Skeletal muscle satellite cell (primary cell): ENCODE data around the gene RIC8A.

Experiments used
- H3K27me3 ChIP-seq: 2 replicates; pipeline ENCODE4 v1.7.0; 2013; ENCODE audit warnings: low read length; ENCODE audit not compliant: control insufficient read depth, insufficient read depth
- H3K36me3 ChIP-seq: 2 replicates; pipeline ENCODE4 v1.7.0; 2013; ENCODE audit warnings: mild to moderate bottlenecking, control low read depth, low read length; ENCODE audit not compliant: insufficient read depth
- H3K4me1 ChIP-seq: 2 replicates; pipeline ENCODE4 v1.7.0; 2013; ENCODE audit warnings: low read length; ENCODE audit not compliant: control insufficient read depth, insufficient read depth
- H3K4me2 ChIP-seq: 2 replicates; pipeline ENCODE4 v1.7.0; 2013; ENCODE audit warnings: mild to moderate bottlenecking, low read length
- H3K4me3 ChIP-seq: 2 replicates; pipeline ENCODE4 v1.7.0; 2013; ENCODE audit warnings: low read length
- H3K9ac ChIP-seq: 2 replicates; pipeline ENCODE4 v1.7.0; 2013; ENCODE audit warnings: mild to moderate bottlenecking, low read depth, low read length, moderate library complexity
- H3K9me3 ChIP-seq: replicated peaks from 2 replicates; pipeline ENCODE4 v1.7.0; 2013; ENCODE audit warnings: mild to moderate bottlenecking, control low read depth, low read length

Gene RIC8A

DNA sequence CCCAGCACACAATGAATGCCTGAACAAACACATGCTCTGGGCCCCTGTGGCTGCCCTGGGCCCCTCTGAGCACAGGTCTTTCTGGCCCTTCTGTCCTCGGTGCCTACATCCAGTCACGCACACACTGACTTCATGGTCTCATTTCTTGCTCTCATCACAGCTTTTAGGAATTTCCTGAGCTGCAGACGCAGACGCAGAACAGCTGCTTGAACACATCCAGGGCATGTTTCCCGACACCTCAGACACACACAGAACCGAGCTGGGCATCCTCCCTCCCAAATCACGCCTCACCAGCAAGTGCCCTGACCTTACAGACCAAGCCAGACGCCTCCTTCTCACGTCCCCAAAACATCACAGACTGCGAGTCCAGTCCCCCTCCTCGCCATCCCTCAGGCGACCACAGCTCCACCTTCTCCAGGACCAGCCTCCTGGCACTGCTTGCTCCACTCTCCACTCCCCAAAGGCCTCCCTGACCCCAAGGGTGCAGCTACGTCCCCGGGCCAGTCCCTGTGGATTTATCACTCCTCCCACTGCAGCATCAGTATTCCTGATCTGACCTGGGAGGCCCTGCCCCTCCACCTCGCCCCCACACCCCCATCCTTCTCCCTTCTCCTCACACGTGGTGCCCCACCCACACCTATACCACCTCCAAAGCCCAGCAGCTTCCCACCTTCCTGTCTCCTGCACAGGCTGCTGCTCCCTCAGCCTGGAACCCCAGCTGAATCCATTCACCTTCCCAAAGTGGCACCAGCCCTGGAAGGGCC is 15.7 kb downstream of the RIC8A start:
- H3K27me3 ChIP-seq: no peaks in the 10 kb centered on the region
- no peak overlapping the region for H3K9ac ChIP-seq
- no peak overlapping the region for H3K4me3 ChIP-seq
- no peaks in the 10 kb centered on the region for H3K36me3 ChIP-seq
- H3K4me1 ChIP-seq: peaks cover 7% of the 10 kb centered on the region
- no peaks in the 10 kb centered on the region for H3K9me3 ChIP-seq
- no peak overlapping the region for H3K4me2 ChIP-seq

DNA sequence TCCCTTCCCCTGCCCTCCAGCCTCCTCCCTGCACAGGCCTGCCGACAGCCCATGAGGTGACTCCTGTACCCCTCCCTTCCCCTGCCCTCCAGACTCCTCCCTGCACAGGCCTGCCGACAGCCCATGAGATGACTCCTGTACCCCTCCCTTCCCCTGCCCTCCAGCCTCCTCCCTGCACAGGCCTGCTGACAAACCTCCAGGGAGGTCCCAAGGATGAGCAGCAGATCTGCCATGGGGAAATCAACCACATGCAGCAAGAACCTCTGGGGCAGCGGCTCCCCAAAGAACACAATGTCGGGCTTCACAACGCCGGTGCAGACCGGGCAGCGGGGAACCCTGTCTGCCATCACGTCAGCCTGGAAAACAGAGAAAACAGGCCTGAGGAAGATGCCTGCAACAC is 16.4 kb downstream of the RIC8A start:
- Histone ChIP-seq H3K9me3 (no peaks in the 10 kb centered on the region), H3K4me3 (no peak overlapping the region), H3K4me1 (peaks cover 7% of the 10 kb centered on the region), H3K36me3 (no peaks in the 10 kb centered on the region), H3K27me3 (no peaks in the 10 kb centered on the region), H3K9ac (no peak overlapping the region), H3K4me2 (no peak overlapping the region)

DNA sequence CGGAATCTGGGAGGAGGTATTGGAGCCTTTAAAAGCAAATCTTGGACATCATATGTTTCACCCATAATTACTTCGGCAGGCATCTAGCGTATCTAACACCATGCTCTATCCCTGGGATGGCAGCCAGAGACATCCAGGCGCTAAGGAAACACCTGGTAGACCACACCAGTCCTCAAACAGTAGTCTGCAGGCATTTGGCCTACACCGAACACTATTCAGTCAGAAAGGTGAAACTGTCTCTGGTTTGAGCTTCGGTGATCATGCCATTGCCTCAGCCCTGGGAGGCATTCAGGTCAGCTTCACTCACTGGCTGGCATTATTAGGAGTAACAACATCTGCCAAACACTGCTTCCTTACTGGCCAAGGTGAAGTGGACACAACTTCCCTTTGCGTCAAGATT is 16.9 kb downstream of the RIC8A start:
- Histone ChIP-seq H3K9me3 (no peaks in the 10 kb centered on the region), H3K36me3 (no peaks in the 10 kb centered on the region), H3K9ac (no peak overlapping the region), H3K4me3 (no peak overlapping the region), H3K4me1 (peaks cover 7% of the 10 kb centered on the region), H3K4me2 (no peak overlapping the region), H3K27me3 (no peaks in the 10 kb centered on the region)

DNA sequence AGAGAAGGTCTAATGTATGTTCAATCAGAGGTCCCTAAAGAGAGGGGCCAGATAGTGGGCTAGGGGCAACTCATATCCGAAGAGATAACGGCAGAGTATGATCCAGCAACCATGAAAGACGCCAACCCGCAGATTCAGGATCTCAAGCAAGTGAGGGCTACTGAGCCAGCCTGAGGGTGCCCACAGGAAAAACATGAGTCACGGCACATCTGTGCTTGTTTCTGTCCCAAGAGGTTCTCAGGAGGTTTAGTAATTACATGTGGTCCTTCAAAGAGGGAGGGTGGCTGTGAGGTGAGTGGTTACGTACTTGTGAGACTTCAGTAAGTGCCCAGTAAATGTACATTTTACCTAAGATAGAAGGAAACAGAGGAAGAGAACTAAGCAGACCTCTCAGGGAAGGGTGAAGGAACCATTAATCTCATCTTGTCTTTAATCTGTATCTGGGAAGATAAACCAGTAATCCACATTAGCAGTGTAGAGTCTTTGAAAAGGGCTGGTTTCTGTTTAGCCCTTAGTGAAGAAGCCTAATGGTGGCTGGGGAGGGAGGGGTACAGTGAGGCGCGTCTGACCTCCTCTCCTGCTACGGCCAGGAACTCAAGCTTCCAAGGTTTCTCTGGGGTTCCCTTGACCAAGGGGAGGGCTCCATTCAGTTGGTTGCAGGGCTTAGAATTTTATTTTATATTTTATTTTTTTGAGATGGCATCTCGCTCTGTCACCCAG is 18.4 kb downstream of the RIC8A start:
- Histone ChIP-seq H3K4me3 (no peak overlapping the region), H3K9me3 (no peaks in the 10 kb centered on the region), H3K36me3 (no peaks in the 10 kb centered on the region), H3K4me2 (no peak overlapping the region), H3K9ac (no peak overlapping the region), H3K4me1 (peaks cover 7% of the 10 kb centered on the region), H3K27me3 (no peaks in the 10 kb centered on the region)

DNA sequence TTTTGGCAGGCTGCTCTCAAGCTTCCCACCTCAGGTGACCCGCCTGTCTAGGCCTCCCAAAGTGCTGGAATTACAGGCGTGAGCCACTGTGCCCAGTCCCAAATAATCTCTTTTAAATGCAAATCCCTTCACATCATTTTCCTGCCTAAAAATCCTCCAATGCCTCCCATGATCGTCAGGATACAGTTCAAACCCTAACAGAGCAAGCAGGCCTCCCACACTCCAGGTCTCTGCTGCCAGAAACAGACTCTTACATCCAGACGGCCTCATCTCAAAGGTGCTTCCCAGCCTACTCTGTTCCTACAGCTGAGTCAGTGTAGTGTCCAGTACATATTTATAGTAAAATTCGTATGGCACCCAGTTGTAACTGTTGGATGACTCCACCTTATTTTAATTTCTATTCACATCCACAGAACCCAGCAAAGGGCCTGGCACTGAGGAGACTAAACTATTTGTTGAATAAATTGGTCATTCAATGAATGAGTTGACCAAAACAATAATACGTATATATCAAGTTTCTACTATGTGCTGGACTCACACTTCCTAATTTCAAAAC is 20.4 kb downstream of the RIC8A start:
- no peaks in the 10 kb centered on the region for H3K9me3 ChIP-seq
- H3K4me3 ChIP-seq: no peak overlapping the region
- H3K27me3 ChIP-seq: no peaks in the 10 kb centered on the region
- H3K4me2 ChIP-seq: no peak overlapping the region
- H3K36me3 ChIP-seq: no peaks in the 10 kb centered on the region
- H3K9ac ChIP-seq: no peak overlapping the region
- peaks cover 7% of the 10 kb centered on the region for H3K4me1 ChIP-seq

DNA sequence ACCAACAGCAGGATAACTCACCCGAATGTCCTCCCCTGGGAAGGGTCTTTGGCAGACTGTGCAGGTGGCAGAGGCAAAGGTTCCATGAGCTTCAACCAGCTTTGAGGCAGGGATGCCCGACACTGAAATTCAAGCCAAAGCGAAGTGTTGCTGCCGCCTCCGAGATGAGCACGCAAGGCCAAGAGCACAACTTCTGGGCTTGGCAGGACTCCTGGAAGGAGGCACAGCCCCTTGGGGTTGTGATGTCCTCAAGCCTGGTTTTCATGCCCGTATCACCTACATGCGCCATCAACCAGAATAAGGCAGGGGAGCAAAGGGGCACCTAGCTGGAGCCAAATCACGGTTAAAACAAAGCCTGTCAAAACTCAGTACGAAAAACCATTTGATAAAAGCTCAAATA is 22.9 kb downstream of the RIC8A start:
- no peak overlapping the region for H3K4me2 ChIP-seq
- H3K9me3 ChIP-seq: no peaks in the 10 kb centered on the region
- H3K4me1 ChIP-seq: peaks cover 12% of the 10 kb centered on the region
- H3K9ac ChIP-seq: no peak overlapping the region
- no peak overlapping the region for H3K4me3 ChIP-seq
- H3K27me3 ChIP-seq: no peaks in the 10 kb centered on the region
- no peaks in the 10 kb centered on the region for H3K36me3 ChIP-seq

DNA sequence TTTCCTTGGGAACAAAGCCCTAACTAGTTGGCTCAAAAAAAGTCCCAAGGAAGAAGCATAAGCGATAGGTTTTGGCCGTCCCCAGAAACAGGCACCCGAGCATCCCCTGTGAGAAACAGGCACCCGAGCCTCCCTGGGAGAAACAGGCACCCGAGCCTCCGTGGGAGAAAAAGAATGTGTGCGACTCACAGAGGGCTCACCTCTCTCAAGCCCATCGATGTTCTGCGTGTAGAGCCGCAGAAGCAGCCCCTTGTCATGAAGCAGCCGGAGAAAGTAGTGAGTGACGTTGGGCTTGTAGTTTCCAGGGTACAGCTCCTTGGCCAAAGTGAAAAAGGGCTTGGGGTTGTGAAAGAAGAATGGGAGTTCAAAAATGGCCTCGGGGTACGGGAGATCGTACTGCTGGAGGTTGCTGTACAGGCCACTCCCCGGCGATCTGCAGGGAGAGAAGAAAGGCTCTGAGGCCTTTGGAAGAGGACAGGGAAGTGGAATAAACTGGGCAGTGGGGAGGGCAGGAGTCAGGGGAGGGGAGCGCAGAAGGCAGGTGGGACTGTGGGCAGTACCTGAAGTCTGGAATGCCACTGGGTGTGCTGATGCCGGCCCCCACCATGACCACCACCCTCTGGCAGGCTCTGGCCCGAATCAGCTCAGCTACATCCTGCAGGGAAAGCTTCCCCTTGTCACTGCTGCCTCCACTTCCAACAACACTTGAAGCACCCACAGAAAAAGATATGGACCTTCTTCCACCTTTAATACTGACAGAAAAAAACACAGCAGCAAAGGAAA is 25.5 kb downstream of the RIC8A start:
- no peak overlapping the region for H3K9ac ChIP-seq
- H3K9me3 ChIP-seq: no peaks in the 10 kb centered on the region
- H3K4me1 ChIP-seq: peaks cover 13% of the 10 kb centered on the region
- H3K36me3 ChIP-seq: no peaks in the 10 kb centered on the region
- H3K4me3 ChIP-seq: no peak overlapping the region
- no peaks in the 10 kb centered on the region for H3K27me3 ChIP-seq
- no peak overlapping the region for H3K4me2 ChIP-seq

DNA sequence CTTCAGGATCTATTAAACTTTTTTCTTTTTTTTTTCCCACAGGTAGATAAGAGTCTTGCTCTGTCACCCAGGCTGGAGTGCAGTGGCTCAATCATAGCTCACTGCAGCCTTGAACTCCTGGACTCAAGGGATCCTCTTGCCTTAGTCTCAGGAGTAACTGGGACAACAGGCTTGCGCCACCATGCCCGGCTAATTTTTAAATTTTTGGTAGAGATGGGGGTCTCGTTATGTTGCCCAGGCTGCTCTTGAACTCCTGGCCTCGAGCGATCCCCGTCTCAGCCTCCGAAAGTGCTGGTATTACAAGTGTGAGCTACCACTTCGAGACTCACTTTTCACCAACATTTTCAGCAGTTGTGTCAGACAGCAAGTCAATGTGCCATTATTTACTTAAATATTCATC is 27.7 kb downstream of the RIC8A start:
- peak overlapping the region; percentile 95 for H3K4me2 ChIP-seq
- H3K9ac ChIP-seq: peak overlapping the region; percentile 85
- peaks cover 10% of the 10 kb centered on the region for H3K36me3 ChIP-seq
- H3K4me1 ChIP-seq: peaks cover 15% of the 10 kb centered on the region
- no peaks in the 10 kb centered on the region for H3K9me3 ChIP-seq
- H3K27me3 ChIP-seq: no peaks in the 10 kb centered on the region
- H3K4me3 ChIP-seq: peak overlapping the region; percentile 84

DNA sequence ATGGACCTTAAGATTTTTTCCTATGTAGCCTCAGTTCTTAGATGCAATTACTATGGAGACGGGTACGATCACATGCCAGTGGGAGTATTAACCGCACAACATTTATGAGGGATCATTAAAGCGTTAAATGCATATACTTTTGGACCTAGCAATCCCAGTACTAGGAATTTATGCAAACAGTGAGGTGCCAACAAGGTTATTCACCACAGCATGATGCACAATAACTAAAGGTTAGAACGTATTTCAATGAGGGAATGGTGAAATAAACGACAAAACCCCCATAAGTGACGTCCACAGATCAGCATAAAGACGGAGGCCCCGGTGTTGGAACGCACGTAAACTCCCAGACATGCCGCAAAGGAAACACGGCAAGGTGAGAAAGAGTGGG is 28.1 kb downstream of the RIC8A start:
- H3K4me3 ChIP-seq: peak overlapping the region; percentile 84
- no peaks in the 10 kb centered on the region for H3K27me3 ChIP-seq
- H3K36me3 ChIP-seq: peaks cover 13% of the 10 kb centered on the region
- H3K9ac ChIP-seq: peak overlapping the region; percentile 85
- peak overlapping the region; percentile 95 for H3K4me2 ChIP-seq
- H3K4me1 ChIP-seq: peaks cover 15% of the 10 kb centered on the region
- H3K9me3 ChIP-seq: no peaks in the 10 kb centered on the region

DNA sequence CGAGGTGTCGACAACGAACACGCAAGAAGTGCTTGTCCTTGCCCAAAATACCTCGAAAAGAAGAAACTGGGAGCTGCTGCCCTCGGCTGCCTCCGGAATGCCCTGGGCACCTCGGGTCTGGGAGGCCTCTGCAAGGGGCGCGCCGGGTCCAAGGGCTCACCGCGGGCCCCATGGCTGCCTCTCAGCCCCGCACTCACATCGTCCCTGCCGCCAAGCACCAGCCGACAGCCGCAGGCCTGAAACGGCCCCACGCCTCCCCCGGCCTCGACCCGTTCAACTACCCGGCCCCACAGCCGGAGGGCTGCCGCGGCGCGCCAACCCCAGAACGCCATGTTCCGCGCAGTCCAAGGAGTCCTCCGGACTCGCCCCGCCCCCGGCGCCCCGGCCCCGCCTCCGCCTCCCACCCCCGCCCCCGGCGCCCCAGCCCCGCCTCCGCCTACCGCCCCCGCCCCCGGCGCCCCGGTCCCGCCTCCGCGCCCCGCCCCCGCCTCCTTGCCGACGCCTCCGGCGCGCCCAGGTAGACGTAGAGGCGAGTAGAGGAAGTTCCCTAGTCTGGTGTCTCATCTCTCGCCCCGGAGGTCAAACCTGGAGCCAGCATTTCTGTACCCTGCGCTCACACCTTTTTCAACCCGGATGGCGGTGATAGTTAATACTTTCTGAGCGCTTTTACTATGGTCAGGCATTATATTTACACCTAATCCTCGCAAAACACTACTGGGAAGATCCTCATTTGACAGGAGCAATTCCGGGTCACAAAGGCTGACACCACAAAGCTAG is 28.7 kb downstream of the RIC8A start, which contains the start of gene SIRT3:
Gene SIRT3 (minus strand): TSS at position 346 of the 777 bp plus-strand sequence. CDS start 14 bp downstream, at position 332.
- peak within 1 kb of the TSS; percentile 96 for H3K9ac ChIP-seq
- H3K9me3 ChIP-seq: no peaks in the 10 kb centered on the region
- H3K27me3 ChIP-seq: no peaks in the 10 kb centered on the region
- H3K4me3 ChIP-seq: peak within 1 kb of the TSS; percentile 89
- H3K36me3 ChIP-seq: peaks cover 16% of the 10 kb centered on the region
- H3K4me1 ChIP-seq: peaks cover 15% of the 10 kb centered on the region
- H3K4me2 ChIP-seq: peak within 1 kb of the TSS; percentile 99
